Mammary microvascular endothelial cell (primary cell): ENCODE data around the gene ZNF316. TPM values are rescaled to one million over a fixed set of nuclear protein-coding genes. Genes with fewer than 3 reads are reported as not detected.

Source experiments
- total RNA-seq: library from RNA; depleted of rRNA; stranded (reverse); fragments of >200 nt; gene quantifications from 2 replicates; pipeline ENCODE4 v1.2.3, GENCODE V29; 2015

ZNF316 gene
- 9.4 TPM in 2 replicates for total RNA-seq

GRCh38 chr7:6636741-6637543 lies at the start of gene ZNF316:
Gene ZNF316 (plus strand): TSS chr7:6637318. CDS start chr7:6642410, 5,092 bp downstream.

GRCh38 chr7:6589829-6590644 lies 47.1 kb upstream of the ZNF316 start, which contains the start of gene INTS15:
Gene INTS15 (plus strand): TSS chr7:6590021. CDS start chr7:6590284, 263 bp downstream.

GRCh38 chr7:6614953-6615722 lies 22.0 kb upstream of the ZNF316 start, which contains the start of gene ZNF853:
Gene ZNF853 (plus strand): TSS chr7:6615610. CDS start chr7:6616175, 565 bp downstream.

Other genes starting within 250 kb of the ZNF316 start
- 9.6 and 13.2 TPM in 2 replicates for gene DAGLB, start 189.4 kb upstream of the ZNF316 start, total RNA-seq
- 121 and 123 TPM in 2 replicates for gene KDELR2, start 153.2 kb upstream of the ZNF316 start, total RNA-seq
- not detected in 2 replicates for gene GRID2IP, start 85.9 kb upstream of the ZNF316 start, total RNA-seq
- gene ZDHHC4, start 59.9 kb upstream of the ZNF316 start, total RNA-seq, result 28.7 and 35.9 TPM in 2 replicates
- gene INTS15, start 47.3 kb upstream of the ZNF316 start, total RNA-seq, result 20.4 and 24.4 TPM in 2 replicates
- 0.07 and 0.10 TPM in 2 replicates for gene ZNF853, start 21.7 kb upstream of the ZNF316 start, total RNA-seq
- gene ZNF12, start 69.6 kb downstream of the ZNF316 start, total RNA-seq, result 6.4 TPM in 2 replicates
- gene RSPH10B2, start 116.8 kb downstream of the ZNF316 start, total RNA-seq, result 0.05 TPM in 1 of 2 replicates, not detected in the other
- gene CCZ1B, start 189.0 kb downstream of the ZNF316 start, total RNA-seq, result 11.1 and 29.3 TPM in 2 replicates